SK-MEL-5 (cell line): ENCODE results near the gene HERC3. TPM values are rescaled to one million over a fixed set of nuclear protein-coding genes. Genes with fewer than 3 reads are reported as not detected.

Source experiments
- DNase-seq: peaks from one replicate; pipeline ENCODE4 v3.0.0-alpha.2; 2016; ENCODE audit warnings: low read depth, low spot score
- in situ Hi-C: cut with HindIII; loops from 2 replicates; pipeline ENCODE4 v1.10.0; 2016; ENCODE audit warnings: low sequenced_read_pairs, high pct_unique_total_duplicates, low pct_unique_long_range_greater_than_20kb
- total RNA-seq: library from RNA; depleted of rRNA; stranded (reverse); fragments of >200 nt; shearing (Covaris generic); gene quantifications from 2 replicates; pipeline ENCODE4 v1.2.3, GENCODE V29; 2014

The HERC3 gene
- total RNA-seq, 1 experiment from 2014 or later: 3.0 TPM

DNA sequence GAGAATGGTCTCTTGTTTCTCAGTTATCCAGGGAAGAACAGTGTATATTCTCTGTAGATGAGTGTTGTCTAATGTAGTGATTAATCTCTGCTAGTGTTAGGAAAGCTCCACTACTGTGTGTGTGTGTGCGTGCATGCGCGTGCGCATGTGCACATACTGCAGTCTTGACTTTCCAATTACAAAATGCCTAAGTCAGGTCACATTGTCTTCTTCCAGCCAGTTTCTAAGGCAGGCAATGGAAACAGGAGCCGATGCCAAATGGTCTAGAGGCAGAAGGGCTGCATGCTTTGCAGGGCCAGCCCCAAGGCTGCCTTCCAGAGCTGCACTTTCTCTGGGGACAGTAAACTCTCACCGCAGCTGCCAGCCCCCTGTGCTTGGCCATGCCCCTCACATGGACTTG, 135.9 kb downstream of the HERC3 start:
- in situ Hi-C loops: no loop called here
- DNase-seq: no peak

DNA sequence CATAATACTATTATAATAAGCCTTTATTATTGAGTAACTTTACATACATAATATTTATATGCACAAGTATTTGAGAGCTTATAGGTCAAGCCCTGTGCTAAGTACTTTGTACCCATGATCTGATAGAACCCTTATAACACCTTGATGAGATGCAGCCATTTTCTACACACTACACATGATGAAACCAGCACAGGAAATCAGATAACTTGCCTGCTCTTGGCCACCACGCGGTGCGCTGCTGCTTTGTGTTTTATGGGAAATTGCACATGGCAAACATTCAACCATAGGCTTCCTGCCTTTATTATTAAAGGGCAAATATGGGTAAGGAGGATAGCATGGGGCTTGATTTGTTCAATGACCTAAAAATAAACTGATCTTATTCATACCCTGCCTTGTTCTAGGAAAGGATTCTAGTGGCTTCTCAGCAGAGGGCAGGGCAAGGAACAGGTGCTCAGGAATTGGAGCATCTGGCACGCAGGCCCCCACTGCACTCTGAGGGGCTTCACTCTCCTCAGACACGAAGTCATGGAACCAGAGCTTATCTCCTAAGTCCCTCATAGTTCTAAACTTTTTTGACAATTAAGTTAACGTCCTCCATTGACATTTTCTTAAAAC, 137.0 kb downstream of the HERC3 start:
- DNase-seq: no peak
- in situ Hi-C loops: no loop called here

DNA sequence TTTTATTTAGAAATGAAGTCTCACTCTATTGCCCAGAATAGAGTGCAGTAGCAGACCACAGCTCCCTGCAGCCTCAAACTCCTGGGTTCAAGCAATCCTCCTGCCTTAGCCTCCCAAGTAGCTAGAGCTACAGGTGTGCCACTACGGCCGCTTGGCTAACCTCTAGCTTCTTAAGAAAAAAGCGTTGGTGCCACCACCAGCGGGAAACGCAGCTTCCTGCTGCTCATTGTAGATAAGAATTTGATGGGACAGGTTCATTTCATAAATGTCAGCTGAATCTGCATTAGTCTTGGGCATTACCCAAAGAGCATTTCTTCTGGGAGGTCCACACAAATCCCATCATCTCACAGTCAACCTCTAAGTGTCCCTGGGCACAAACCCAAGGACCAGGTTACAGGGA, 138.5 kb downstream of the HERC3 start:
- no peak for DNase-seq
- in situ Hi-C loops: no loop called here

DNA sequence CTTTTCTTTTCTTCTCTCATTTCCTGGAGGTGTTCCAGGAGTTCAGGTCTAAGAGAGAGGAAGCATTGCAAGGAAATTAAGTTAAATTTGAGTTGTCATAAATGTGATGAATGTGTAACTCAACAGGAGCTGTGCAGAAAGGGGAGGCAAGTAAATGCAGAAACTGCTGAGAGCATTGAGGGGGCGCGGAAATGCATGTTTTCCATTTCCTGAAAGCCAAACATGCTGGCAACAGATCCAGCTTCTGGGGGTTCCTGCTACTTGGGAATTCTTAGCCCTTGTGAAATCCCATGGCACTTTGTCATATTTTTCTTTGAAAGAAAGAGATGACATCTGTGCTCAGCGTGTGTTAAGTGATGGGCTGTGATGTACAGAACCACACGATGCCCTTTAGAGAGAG, 139.1 kb downstream of the HERC3 start:
- in situ Hi-C loops: no loop called here
- DNase-seq: no peak

DNA sequence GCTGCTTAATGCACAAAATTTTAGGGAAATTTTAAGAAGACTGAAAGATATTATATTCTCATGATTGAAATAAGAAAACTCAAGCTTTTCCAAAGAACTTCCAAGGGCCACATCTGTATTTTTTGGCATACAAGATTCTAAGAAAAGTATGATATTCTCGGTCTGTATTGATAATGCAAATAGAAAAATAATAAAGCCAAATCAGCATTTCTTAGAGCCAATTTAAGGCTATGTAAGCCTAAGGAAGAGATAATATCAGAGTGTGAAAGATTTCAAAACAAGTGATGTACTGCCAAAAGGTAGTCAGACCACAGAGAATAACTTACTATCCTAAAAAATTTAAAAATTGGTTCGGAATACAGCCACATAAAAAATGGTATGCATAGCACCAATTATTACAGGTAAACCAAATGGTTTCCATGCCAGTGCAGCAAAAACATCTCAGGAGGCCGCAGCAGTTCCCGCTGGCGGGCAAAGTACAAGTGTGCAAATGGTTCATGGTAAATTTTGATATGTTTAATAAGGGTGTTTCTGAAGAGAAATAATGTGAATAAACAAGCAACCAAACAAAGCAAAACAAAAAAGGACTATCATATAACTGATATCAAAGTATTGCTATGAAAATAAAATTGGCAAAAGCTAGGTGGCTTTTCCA, 140.6 kb downstream of the HERC3 start:
- no peak for DNase-seq
- in situ Hi-C loops: no loop called here

DNA sequence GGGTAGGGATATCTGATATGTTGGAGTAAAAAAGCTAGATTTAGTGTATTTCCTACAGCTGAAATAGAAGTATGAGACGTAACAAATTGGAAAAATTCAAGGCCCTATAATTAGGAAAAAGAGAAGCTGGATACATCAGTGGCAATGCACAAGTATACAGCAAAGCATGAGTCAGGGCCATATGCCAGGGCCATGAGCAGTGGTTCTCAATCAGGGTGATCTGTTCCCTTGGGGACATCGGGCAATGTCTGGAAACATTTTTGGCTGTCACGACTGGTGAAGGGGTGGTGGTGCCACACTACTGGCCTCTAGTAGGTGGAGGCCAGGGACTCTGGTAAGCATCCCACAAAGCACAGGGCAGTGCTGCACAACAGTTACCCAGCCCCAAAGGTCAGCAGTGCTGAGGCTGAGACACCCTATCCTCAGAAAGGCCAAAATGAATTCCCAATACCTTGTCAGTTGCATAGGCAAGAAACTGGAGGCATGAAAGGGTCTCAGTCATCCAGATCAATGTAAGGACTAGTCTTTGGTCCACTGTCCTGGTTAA, 142.2 kb downstream of the HERC3 start:
- no peak for DNase-seq
- in situ Hi-C loops: no loop called here

DNA sequence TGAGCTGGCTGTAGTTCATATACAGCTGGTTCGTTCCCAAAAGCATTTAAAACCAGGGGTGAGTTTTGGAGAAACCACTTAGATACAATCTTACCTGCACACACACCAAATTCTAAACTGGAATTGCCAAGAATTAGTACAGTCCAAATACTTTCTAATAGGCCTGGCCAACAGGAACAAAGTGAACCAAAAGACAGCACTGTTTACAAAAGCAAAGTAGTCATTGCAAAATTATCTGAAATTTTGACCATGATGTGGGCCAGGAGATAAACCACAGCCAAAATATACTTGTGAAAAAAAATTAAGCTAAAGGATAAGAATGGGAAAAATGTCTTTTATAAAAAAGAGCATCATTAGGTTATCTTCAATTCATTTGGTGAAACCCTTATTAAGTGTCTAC, 143.3 kb downstream of the HERC3 start:
- DNase-seq: no peak
- in situ Hi-C loops: no loop called here

DNA sequence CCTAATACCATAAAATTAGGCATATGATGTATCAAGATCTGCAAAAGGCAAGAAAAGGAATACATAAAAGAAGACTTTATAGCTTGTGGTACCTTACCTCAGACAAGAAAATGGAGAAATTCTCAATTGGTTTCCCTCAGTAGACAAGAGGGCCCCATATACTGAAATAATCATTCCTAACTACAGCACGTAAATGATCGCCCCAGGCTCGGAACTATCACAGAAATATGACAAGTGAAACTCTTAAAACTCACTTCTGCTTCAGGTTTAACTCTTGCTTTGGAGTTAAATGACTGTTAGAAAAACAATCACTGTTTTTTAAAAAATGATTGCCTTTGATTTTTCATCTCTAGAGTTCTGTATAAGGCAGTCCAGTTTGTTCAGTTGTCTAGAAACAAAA, 144.0 kb downstream of the HERC3 start:
- no peak for DNase-seq
- in situ Hi-C loops: no loop called here

DNA sequence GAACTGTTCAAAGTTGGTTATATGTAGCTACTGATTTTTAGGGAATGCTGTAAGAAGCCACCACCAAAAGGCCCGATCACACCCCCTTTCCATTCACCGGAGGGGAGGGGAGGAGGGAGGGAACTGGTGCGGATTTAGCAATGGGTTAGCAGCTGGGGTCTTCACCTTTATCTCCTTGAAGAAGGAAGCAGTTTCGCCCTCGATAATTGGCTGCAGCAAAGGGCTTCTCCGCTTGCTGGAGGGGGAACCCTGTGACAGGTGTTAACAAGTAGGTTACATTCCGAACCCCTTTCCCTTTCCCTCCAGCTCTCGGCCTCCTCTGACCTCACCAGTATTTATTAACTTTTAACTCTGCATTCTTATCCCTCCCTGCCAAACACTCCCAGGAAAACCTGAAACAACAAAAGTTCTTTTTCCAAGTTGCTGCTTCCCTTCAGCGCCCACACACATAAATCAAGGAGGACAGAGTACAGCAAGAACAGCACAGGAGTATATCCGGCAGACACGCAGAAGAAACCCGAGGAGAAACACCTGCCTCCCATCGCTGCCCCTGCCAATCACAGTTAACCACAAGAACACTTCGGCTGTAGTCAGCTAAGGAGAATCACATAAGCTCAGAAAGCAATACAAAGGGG, 145.1 kb downstream of the HERC3 start:
- no peak for DNase-seq
- in situ Hi-C loops: no loop called here

DNA sequence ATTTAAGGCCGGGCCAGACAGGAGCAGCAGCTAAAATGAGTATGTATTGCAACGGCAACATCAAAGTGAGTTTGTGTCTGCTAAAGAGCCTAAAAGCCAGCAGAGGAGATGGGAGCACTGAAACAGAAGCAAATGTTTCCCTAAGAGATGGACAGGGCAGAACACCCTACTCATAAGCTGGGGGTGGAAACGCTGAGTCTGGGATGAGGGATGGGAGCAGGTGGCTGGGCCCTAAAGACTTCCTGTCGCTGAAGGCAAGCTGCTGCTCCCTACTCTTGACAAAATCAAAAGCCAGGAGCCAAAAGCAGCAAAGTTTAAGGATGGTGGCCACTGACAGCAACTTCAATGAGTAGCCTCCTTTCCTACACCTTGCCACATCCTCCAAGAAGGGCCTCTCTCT, 145.9 kb downstream of the HERC3 start:
- in situ Hi-C loops: no loop called here
- DNase-seq: no peak

DNA sequence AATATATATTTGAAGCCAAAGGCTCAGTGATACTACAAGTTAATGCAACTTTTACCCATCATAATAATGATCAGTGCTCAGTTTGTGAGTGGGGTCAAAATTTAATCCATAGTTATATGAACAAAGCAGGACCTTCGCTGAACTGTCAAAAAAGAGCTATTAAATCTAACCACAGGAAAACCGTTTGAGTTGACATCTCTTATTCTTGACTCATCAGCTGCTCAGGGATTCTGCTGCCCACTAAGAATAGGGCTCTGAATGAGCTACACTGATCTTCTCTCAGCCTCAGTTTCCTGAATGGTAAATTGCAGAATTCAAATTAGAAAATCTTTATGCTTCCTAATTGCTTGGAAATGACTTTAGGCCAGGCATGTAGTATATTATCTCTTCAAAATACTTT, 150.3 kb downstream of the HERC3 start:
- DNase-seq: no peak
- in situ Hi-C loops: no loop called here

DNA sequence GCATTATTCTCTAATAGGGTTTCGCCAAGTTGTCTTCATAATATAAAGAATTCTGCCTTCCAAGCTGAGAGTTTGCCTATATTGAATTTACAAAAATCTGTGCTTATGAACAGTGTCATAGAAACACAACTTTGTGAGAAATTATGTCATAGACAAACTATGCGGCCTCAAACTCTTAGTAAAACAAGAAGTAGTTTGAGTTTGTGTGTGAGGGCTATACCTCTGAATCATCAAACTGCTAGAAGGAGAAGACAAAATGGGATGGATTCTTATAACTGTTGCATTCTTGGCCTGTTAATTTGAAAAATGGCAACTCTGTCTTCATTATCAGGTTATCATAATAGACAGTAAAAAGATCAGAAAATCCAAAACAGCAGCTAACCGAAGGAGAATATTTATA, 151.4 kb downstream of the HERC3 start:
- DNase-seq: no peak
- in situ Hi-C loops: no loop called here

DNA sequence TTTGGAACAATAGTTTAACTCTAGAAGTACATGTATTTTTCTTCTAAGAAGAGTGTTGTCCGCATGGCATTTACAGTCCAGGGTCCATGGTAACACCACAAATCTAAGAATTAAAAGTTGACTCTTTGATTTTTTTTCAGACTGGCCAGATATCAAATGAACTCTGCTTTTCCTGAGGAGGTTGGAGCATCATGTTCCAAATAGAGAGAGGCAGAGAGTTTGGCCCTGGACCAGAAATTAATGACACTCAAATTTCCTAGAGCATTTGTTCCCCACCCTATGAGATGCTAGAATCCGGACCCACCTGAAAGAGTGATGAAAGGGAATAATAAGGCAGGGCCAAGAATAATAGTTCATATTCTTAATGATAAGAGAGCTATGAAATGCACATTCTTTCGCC, 152.3 kb downstream of the HERC3 start:
- in situ Hi-C loops: no loop called here
- DNase-seq: no peak

DNA sequence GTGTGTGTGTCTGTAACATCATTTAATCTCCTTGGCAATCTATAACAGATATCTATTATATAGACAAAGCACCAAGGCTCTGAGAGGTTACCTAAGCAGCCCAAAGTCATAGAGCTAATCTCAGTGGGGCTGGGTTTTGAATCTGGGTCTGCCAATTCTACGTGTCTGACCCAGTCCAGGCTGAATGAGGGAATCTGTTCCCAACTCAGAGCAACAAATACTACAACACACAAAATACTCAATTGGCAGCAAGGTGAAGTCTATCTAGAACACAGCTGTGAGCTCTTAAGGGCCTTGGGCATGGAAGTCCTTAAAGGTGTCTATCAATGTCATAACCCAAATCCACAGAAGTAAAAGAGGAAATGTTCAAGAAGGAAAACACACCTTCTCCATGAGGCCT, 152.9 kb downstream of the HERC3 start:
- DNase-seq: no peak
- in situ Hi-C loops: no loop called here

DNA sequence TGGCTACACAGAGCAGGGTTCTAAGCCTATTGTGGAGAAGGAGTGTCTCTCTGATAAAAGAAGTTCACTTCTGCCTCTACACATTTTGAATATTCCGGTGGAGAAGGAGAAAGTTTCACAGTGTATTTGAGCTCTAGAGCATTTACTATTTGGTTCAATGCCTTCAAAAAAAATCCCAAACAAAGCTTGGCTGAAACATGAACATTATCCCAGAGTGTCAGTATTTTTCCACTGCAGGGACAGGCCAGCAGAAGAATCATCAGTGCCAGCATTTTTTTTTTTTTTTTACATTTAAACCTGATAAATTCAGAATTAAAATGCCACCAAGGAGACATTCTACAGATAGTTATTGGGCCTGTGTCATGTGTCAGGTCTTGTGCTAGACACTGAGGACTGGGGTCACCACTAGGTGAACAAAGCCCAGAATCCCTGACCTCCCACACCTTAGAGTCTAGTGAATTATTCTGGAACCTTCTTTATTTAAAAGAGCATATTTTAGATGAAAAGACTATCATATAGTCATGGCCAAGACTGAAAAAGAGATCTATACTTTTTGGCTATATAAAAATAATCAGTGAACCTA, 153.4 kb downstream of the HERC3 start:
- in situ Hi-C loops: no loop called here
- DNase-seq: no peak

DNA sequence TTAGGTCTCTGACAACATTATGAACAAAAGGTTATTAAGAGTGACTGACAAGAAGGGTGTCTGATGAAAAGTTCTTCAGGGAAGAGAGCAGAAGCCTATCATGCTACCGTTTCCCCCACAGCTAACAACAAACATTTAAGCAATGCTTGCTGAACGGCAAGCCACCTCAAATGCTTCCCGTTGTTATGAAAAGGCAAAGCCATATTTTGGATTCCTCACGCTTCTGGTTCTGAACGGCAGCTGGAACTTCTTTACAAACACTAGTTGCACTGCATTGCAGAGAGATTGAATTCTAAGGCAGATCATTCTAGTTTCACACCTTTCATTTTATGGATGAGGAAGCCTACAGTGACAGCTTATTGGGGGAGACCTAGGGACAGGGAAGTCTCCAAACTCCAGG, 153.9 kb downstream of the HERC3 start:
- in situ Hi-C loops: no loop called here
- DNase-seq: no peak

DNA sequence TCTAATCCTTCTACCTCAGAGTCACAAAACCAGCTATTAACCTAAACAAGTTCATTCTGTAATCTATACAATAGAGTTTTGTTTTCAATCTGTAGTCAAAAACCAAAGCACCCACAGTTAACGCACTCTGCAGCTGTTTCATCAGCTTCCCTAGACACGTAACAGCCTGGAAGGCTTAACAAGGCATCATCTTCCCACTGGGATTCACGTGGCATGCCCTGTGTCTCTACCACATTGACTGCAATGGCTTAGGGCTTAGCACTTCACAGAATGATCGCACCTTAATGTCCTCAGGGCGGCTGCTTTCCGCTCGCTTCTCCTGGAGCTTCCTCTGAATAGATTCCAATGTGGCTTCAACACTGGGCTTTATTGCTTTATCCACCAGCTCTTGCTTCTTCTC, 155.1 kb downstream of the HERC3 start:
- DNase-seq: no peak
- in situ Hi-C loops: no loop called here

DNA sequence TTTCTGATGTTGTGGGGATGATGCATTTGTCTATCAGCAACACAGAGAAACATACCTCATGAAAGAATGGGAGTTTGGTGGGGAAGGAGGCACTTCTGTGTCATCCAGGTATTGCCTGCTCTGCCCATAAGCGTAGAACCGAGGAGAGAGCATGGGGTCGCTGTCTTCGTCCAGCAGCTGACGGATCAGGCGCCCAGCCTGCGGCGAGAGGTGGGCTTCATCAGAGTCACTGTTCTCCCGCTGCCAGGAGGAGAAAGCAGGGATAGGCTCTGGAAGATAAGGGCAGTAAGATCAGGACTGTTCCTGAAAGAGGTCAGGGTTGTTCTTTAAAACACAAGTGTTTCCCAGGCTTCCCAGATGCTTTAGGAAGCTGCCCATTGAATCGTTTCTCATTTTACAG, 158.1 kb downstream of the HERC3 start:
- in situ Hi-C loops: no loop called here
- no peak for DNase-seq
